Endothelial cell of umbilical vein (primary cell): ENCODE measurements around the gene NXPE1. TPM values are rescaled to one million over a fixed set of nuclear protein-coding genes. Genes with fewer than 3 reads are reported as not detected.

ENCODE experiments used
- BruUV-seq: library from RNA; stranded (reverse); fragments of 400-500 nt; replicated peaks from 2 replicates; lab custom pipeline; 2021; lab: Mats Ljungman, UMichigan
- CTCF ChIA-PET: fragments of 300-600, 350-600 bp; sonication (Branson Sonifier 250); formaldehyde crosslinking; loops from one replicate; lab custom pipeline; 2021; ENCODE audit warnings: antibody characterized with exemption, inconsistent platforms; lab: Charles Lee
- POLR2A ChIA-PET: fragments of 300-600, 350-600 bp; sonication (Branson Sonifier 250); formaldehyde crosslinking; loops from one replicate; lab custom pipeline; 2021; ENCODE audit warnings: antibody characterized with exemption, inconsistent platforms; lab: Charles Lee
- DNase-seq: peaks from one replicate; pipeline ENCODE4 v3.0.0-alpha.2; 2011; ENCODE audit warnings: low read depth, low spot score
- FAIRE-seq: peaks from 2 replicates; lab custom pipeline; 2011; peaks lifted over from hg19 to GRCh38; lab: Jason Lieb, UNC
- H2AFZ ChIP-seq: 2 replicates; pipeline ENCODE4 v1.6.0; 2012; ENCODE audit warnings: low read depth, low read length, control low read depth, inconsistent platforms
- H3K27ac ChIP-seq: 2 replicates; pipeline ENCODE4 v1.5.1; 2011; ENCODE audit warnings: low read depth, mild to moderate bottlenecking, control low read depth, low read length, moderate library complexity; ENCODE audit not compliant: insufficient read depth
- H3K27me3 ChIP-seq, 2 experiments: 2 replicates each; pipeline versions ENCODE4 v1.6.0 to v1.6.1; 2011; ENCODE audit warnings: low read length in 2 of 2, mixed read lengths in 1 of 2; ENCODE audit not compliant: control insufficient read depth in 2 of 2, insufficient read depth in 2 of 2
- H3K36me3 ChIP-seq, 2 experiments: 2 replicates in 1 of 2; 3 replicates in 1 of 2; pipeline ENCODE4 v1.5.1; 2011; ENCODE audit warnings: low read length in 2 of 2, mild to moderate bottlenecking in 1 of 2, moderate library complexity in 1 of 2; ENCODE audit not compliant: control insufficient read depth in 2 of 2, insufficient read depth in 2 of 2; ENCODE audit errors: extremely low read depth in 1 of 2
- H3K4me1 ChIP-seq: 3 replicates; pipeline ENCODE4 v1.5.1; 2011; ENCODE audit warnings: mild to moderate bottlenecking, low read length; ENCODE audit not compliant: control insufficient read depth, insufficient read depth; ENCODE audit errors: extremely low read depth
- H3K4me2 ChIP-seq: 2 replicates; pipeline ENCODE4 v1.6.1; 2011; ENCODE audit warnings: low read length, control low read depth, mixed read lengths; ENCODE audit not compliant: insufficient read depth
- H3K4me3 ChIP-seq, 3 experiments: fragments of 200-600 bp in 1 of 3; sonication (generic), shearing (Covaris generic) in 1 of 3; replicated peaks in 1 of 3; 2 replicates each; pipeline ENCODE4 v1.5.1; 2011 to 2016; ENCODE audit warnings: control low read depth in 3 of 3, low read length in 3 of 3, mild to moderate bottlenecking in 2 of 3, inconsistent platforms in 1 of 3, low read depth in 1 of 3, moderate library complexity in 1 of 3; ENCODE audit not compliant: insufficient read depth in 1 of 3
- H3K79me2 ChIP-seq: 2 replicates; pipeline ENCODE4 v1.6.0; 2012; ENCODE audit warnings: low read length, inconsistent platforms; ENCODE audit not compliant: control insufficient read depth, insufficient read depth
- H3K9ac ChIP-seq: replicated peaks from 2 replicates; pipeline ENCODE3; 2011; ENCODE audit warnings: low read length, control low read depth; ENCODE audit not compliant: insufficient read depth; ENCODE audit errors: extremely low read depth
- H3K9me1 ChIP-seq: replicated peaks from 3 replicates; pipeline ENCODE4 v1.6.0; 2011; ENCODE audit warnings: mild to moderate bottlenecking, low read length; ENCODE audit not compliant: control insufficient read depth, insufficient read depth; ENCODE audit errors: extremely low read depth
- H3K9me3 ChIP-seq: replicated peaks from 2 replicates; pipeline ENCODE4 v1.5.1; 2012; ENCODE audit warnings: low read length, inconsistent platforms; ENCODE audit not compliant: control insufficient read depth, insufficient read depth
- H4K20me1 ChIP-seq: replicated peaks from 2 replicates; pipeline ENCODE3; 2011; ENCODE audit warnings: mild to moderate bottlenecking, low read length; ENCODE audit not compliant: control insufficient read depth, insufficient read depth; ENCODE audit errors: extremely low read depth
- EZH2 ChIP-seq: IDR thresholded peaks from 2 replicates; pipeline ENCODE4 v1.6.1; 2012; ENCODE audit warnings: borderline replicate concordance, low read depth, mild to moderate bottlenecking, moderate library complexity, low read length, inconsistent platforms; ENCODE audit not compliant: severe bottlenecking
- FOS ChIP-seq: IDR thresholded peaks from 2 replicates; pipeline ENCODE4 v1.6.1; 2011; ENCODE audit warnings: mild to moderate bottlenecking, low read length, moderate library complexity, borderline replicate concordance; ENCODE audit not compliant: insufficient read depth
- GATA2 ChIP-seq: IDR thresholded peaks from 2 replicates; pipeline ENCODE4 v1.7.0; 2011; ENCODE audit warnings: low read depth, mild to moderate bottlenecking, moderate library complexity, mixed read lengths, low read length; ENCODE audit not compliant: insufficient read length, insufficient read depth
- JUN ChIP-seq: IDR thresholded peaks from 2 replicates; pipeline ENCODE4 v1.6.1; 2011; ENCODE audit warnings: borderline replicate concordance, low read depth; ENCODE audit not compliant: insufficient read length, insufficient read depth
- MYC ChIP-seq: IDR thresholded peaks from one replicate; pipeline ENCODE4 v1.6.1; 2011; ENCODE audit warnings: mild to moderate bottlenecking, low read depth, low read length
- POLR2A ChIP-seq: IDR thresholded peaks from 2 replicates; pipeline ENCODE4 v1.6.1; 2012; ENCODE audit warnings: low read depth, mild to moderate bottlenecking, control low read depth, low read length
- POLR2AphosphoS5 ChIP-seq: IDR thresholded peaks from 2 replicates; pipeline ENCODE4 v1.6.1; 2012; ENCODE audit warnings: low read depth, mild to moderate bottlenecking, control low read depth, low read length, moderate library complexity; ENCODE audit not compliant: insufficient read depth
- dilution Hi-C: fragments of 300-500 bp; cut with MboI; formaldehyde crosslinking; loops from one replicate; pipeline ENCODE4 v1.15.0; 2019; ENCODE audit warnings: low sequenced_read_pairs; ENCODE audit not compliant: extremely low pct_ligation_motif_present
- intact Hi-C: fragments of 100-400 bp; cut with micrococcal nuclease; formaldehyde crosslinking; loops from one replicate; pipeline ENCODE4 v1.10.0; 2022
- polyA plus RNA-seq, 4 experiments: library from polyadenylated mRNA; depleted of rRNA in 3 of 4; stranded (reverse) in 3 of 4; unstranded in 1 of 4; fragments of >200 nt; gene quantifications; 2 replicates each; pipeline versions ENCODE4 v1.2.1 to v1.2.3, GENCODE V29; 2011 to 2012; ENCODE audit warnings: missing spikeins in 1 of 4
- total RNA-seq: library from RNA; stranded (reverse); gene quantifications from 2 replicates; pipeline ENCODE4 v1.2.3, GENCODE V29; 2021
- TF ChIP-seq, protein P1 (sequence below), 2 donors: IDR thresholded peaks; 1 replicate in 1 of 2; 2 replicates in 1 of 2; pipeline ENCODE4 v1.5.1; 2011; ENCODE audit warnings: low read length in 2 of 2, mild to moderate bottlenecking in 2 of 2, moderate library complexity in 2 of 2, control low read depth in 1 of 2, inconsistent platforms in 1 of 2, low read depth in 1 of 2; ENCODE audit not compliant: insufficient read depth in 1 of 2; ENCODE audit errors: extremely low read depth in 1 of 2
- TF ChIP-seq, protein P2 (sequence below): IDR thresholded peaks from 2 replicates; pipeline ENCODE4 v1.6.1; 2011; ENCODE audit not compliant: insufficient read depth, insufficient read length

NXPE1 gene
- total and polyA plus RNA-seq, 2 donors (not counting 3 experiments of a cell fraction or from before 2014, with no cell fraction given): not detected

DNA sequence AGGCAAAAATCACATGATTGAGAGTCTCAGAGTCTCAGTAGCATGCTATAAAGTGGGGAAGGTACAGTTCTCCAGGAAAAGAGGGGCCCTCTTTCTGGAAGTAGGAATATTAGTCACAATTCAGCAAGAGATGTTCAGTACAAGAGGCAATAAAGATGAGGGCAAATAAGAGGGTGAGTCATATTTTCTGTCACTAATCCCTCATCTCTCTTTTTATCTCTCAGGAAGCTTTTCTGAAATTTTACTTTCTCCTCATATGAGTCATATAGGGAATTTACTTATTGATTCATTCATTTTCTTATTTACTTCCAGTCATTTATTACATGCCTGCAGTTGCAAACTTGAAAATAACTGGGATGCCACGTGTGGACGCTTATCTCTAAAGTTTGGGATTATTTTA is 3.4 kb upstream of the NXPE1 start:
- H3K4me3 ChIP-seq: peak overlapping the region in 1 of 3 experiments; percentile 23
- CTCF ChIA-PET: interaction anchor here (1.5 kb wide), 1 partner anchor 245 kb away, joined by 3 read pairs; no protein-coding TSS in a partner anchor
- dilution Hi-C loops (no loop called here), intact Hi-C loops (loop anchor here (2.0 to 10.0 kb wide), 2 partner anchors 124 to 278 kb away; partner anchors contain the start of gene REXO2)
- POLR2A ChIA-PET: no interaction called here
- no peaks in the 10 kb centered on the region for H3K27me3 ChIP-seq
- peak overlapping the region; percentile 35 for H3K27ac ChIP-seq
- FAIRE-seq (peak; percentile 49), DNase-seq (peak; percentile 51)
- H3K9ac ChIP-seq: peak overlapping the region; percentile 4
- peaks cover 20% of the 10 kb centered on the region for H3K4me1 ChIP-seq
- TF ChIP-seq FOS (peak; percentile 91), EZH2 (no peak), POLR2AphosphoS5 (no peak), POLR2A (no peak), JUN (peak; percentile 58), MYC (no peak), GATA2 (peak; percentile 55)
- TF ChIP-seq, protein P1, sequence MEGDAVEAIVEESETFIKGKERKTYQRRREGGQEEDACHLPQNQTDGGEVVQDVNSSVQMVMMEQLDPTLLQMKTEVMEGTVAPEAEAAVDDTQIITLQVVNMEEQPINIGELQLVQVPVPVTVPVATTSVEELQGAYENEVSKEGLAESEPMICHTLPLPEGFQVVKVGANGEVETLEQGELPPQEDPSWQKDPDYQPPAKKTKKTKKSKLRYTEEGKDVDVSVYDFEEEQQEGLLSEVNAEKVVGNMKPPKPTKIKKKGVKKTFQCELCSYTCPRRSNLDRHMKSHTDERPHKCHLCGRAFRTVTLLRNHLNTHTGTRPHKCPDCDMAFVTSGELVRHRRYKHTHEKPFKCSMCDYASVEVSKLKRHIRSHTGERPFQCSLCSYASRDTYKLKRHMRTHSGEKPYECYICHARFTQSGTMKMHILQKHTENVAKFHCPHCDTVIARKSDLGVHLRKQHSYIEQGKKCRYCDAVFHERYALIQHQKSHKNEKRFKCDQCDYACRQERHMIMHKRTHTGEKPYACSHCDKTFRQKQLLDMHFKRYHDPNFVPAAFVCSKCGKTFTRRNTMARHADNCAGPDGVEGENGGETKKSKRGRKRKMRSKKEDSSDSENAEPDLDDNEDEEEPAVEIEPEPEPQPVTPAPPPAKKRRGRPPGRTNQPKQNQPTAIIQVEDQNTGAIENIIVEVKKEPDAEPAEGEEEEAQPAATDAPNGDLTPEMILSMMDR (IDR thresholded peaks at IDR 0.05; ENCODE audit: extremely low read depth in 1 of 2, insufficient read depth in 1 of 2, low read depth in 1 of 2, low read length in 2 of 2): no peak
- TF ChIP-seq, protein P2, sequence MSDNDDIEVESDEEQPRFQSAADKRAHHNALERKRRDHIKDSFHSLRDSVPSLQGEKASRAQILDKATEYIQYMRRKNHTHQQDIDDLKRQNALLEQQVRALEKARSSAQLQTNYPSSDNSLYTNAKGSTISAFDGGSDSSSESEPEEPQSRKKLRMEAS: no peak
- H3K36me3 ChIP-seq: no peaks in the 10 kb centered on the region
- no peaks in the 10 kb centered on the region for H3K9me1 ChIP-seq
- BruUV-seq: no TSS peak
- H4K20me1 ChIP-seq: no peaks in the 10 kb centered on the region
- no peaks in the 10 kb centered on the region for H3K79me2 ChIP-seq
- H3K4me2 ChIP-seq: peak overlapping the region; percentile 87
- no peak overlapping the region for H2AFZ ChIP-seq
- H3K9me3 ChIP-seq: no peaks in the 10 kb centered on the region
